T-helper 2 cell treated with Interferon-gamma antibody and Interleukin-4, amounts not matched to agents 100 ng/mL and 5 ng/mL, for 36 hours (primary cell): ENCODE data around the gene KRT13. TPM values are rescaled to one million over a fixed set of nuclear protein-coding genes. Genes with fewer than 3 reads are reported as not detected.

Experiments
- intact Hi-C: fragments of 100-400 bp; cut with micrococcal nuclease; formaldehyde crosslinking; loops from one replicate; pipeline ENCODE4 v1.15.1; 2023
- total RNA-seq: library from RNA; stranded (reverse); gene quantifications from 2 replicates; pipeline ENCODE4 v1.2.3, GENCODE V29; 2022

KRT13 gene
- total RNA-seq, 1 donor from 2014 or later, result not detected

GRCh38 chr17:41476866-41477815 lies 28.3 kb downstream of the KRT13 start:
- intact Hi-C loops, result no loop called here

- intact Hi-C loops, result no loop called here
Observed at GRCh38 chr17:41475421-41475820, 30.0 kb downstream of the KRT13 start.

GRCh38 chr17:41474863-41475262 lies 30.5 kb downstream of the KRT13 start:
- intact Hi-C loops, result no loop called here

GRCh38 chr17:41468346-41468745 lies 37.1 kb downstream of the KRT13 start:
- intact Hi-C loops, result no loop called here

- intact Hi-C loops, result no loop called here
Observed at GRCh38 chr17:41467561-41467960, 37.9 kb downstream of the KRT13 start.

GRCh38 chr17:41466988-41467387 lies 38.4 kb downstream of the KRT13 start, which contains the start of gene KRT32:
TSS of gene KRT32 (minus strand) at chr17:41467386. CDS start at chr17:41467325, 61 bp downstream.
- intact Hi-C loops, result no loop called here

GRCh38 chr17:41464682-41465081 lies 40.7 kb downstream of the KRT13 start:
- intact Hi-C loops, result no loop called here

- intact Hi-C loops, result no loop called here
Observed at GRCh38 chr17:41464173-41464572, 41.2 kb downstream of the KRT13 start.

- intact Hi-C loops, result no loop called here
Observed at GRCh38 chr17:41463746-41464145, 41.7 kb downstream of the KRT13 start.

GRCh38 chr17:41462705-41463104 lies 42.7 kb downstream of the KRT13 start:
- intact Hi-C loops, result no loop called here

- intact Hi-C loops, result no loop called here
Observed at GRCh38 chr17:41457676-41458075, 47.7 kb downstream of the KRT13 start.

GRCh38 chr17:41456204-41456603 lies 49.2 kb downstream of the KRT13 start:
- intact Hi-C loops, result no loop called here

GRCh38 chr17:41455236-41455635 lies 50.2 kb downstream of the KRT13 start:
- intact Hi-C loops, result no loop called here

- intact Hi-C loops, result no loop called here
Observed at GRCh38 chr17:41453066-41453465, 52.3 kb downstream of the KRT13 start.

- intact Hi-C loops, result no loop called here
Observed at GRCh38 chr17:41452281-41452680, 53.1 kb downstream of the KRT13 start.

- intact Hi-C loops, result no loop called here
Observed at GRCh38 chr17:41451154-41451728, 54.2 kb downstream of the KRT13 start.

Other genes starting within 250 kb of the KRT13 start
- gene KRTAP9-6, start 240.2 kb downstream of the KRT13 start, total RNA-seq, result not detected in 2 replicates
- not detected in 2 replicates for gene KRTAP9-7, start 229.9 kb downstream of the KRT13 start, total RNA-seq
- not detected in 2 replicates for gene KRTAP29-1, start 202.8 kb downstream of the KRT13 start, total RNA-seq
- not detected in 2 replicates for gene KRTAP16-1, start 196.3 kb downstream of the KRT13 start, total RNA-seq
- gene KRTAP17-1, start 189.9 kb downstream of the KRT13 start, total RNA-seq, result not detected in 2 replicates
- not detected in 2 replicates for gene KRT33A, start 154.8 kb downstream of the KRT13 start, total RNA-seq
- not detected in 2 replicates for gene KRT33B, start 135.8 kb downstream of the KRT13 start, total RNA-seq
- gene KRT34, start 123.3 kb downstream of the KRT13 start, total RNA-seq, result not detected in 2 replicates
- not detected in 2 replicates for gene KRT31, start 108.0 kb downstream of the KRT13 start, total RNA-seq
- not detected in 2 replicates for gene KRT37, start 81.0 kb downstream of the KRT13 start, total RNA-seq
- gene KRT38, start 64.6 kb downstream of the KRT13 start, total RNA-seq, result not detected in 2 replicates
- gene KRT32, start 38.2 kb downstream of the KRT13 start, total RNA-seq, result not detected in 2 replicates
- gene KRT35, start 24.5 kb downstream of the KRT13 start, total RNA-seq, result not detected in 2 replicates
- gene KRT36, start 15.7 kb downstream of the KRT13 start, total RNA-seq, result not detected in 2 replicates
- gene KRT15, start 13.3 kb upstream of the KRT13 start, total RNA-seq, result not detected in 2 replicates
- not detected in 2 replicates for gene KRT19, start 22.7 kb upstream of the KRT13 start, total RNA-seq
- gene KRT9, start 66.4 kb upstream of the KRT13 start, total RNA-seq, result not detected in 2 replicates
- gene KRT14, start 81.3 kb upstream of the KRT13 start, total RNA-seq, result not detected in 2 replicates
- not detected in 2 replicates for gene KRT16, start 107.2 kb upstream of the KRT13 start, total RNA-seq
- 0.86 TPM in 1 of 2 replicates, not detected in the other for gene KRT17, start 119.0 kb upstream of the KRT13 start, total RNA-seq
- gene EIF1, start 183.3 kb upstream of the KRT13 start, total RNA-seq, result 751 and 753 TPM in 2 replicates
- gene GAST, start 206.7 kb upstream of the KRT13 start, total RNA-seq, result not detected in 2 replicates
- 0.36 TPM in 2 replicates for gene HAP1, start 229.0 kb upstream of the KRT13 start, total RNA-seq